ENCODE data around the gene GNS.

Gene GNS

GRCh38 chr12:64707362-64707761, 51.8 kb downstream of the GNS start:
- no peaks in the 10 kb centered on the region for H3K27me3 ChIP-seq (ENCODE audit: control insufficient read depth, insufficient read depth, low read length)
- H3K36me3 ChIP-seq (ENCODE audit: control insufficient read depth, insufficient read depth, low read length), result no peaks in the 10 kb centered on the region
- no peak overlapping the region for H3K4me3 ChIP-seq (ENCODE audit: low read length)
- H3K9ac ChIP-seq (ENCODE audit: low read length), result no peak overlapping the region
- H3K4me1 ChIP-seq (ENCODE audit: control insufficient read depth, insufficient read depth, low read length), result no peaks in the 10 kb centered on the region
- H3K9me3 ChIP-seq (ENCODE audit: control insufficient read depth, low read length), result no peaks in the 10 kb centered on the region

GRCh38 chr12:64706857-64707256, 52.3 kb downstream of the GNS start:
- no peaks in the 10 kb centered on the region for H3K27me3 ChIP-seq (ENCODE audit: control insufficient read depth, insufficient read depth, low read length)
- H3K4me3 ChIP-seq (ENCODE audit: low read length), result no peak overlapping the region
- H3K36me3 ChIP-seq (ENCODE audit: control insufficient read depth, insufficient read depth, low read length), result no peaks in the 10 kb centered on the region
- H3K9ac ChIP-seq (ENCODE audit: low read length), result no peak overlapping the region
- H3K9me3 ChIP-seq (ENCODE audit: control insufficient read depth, low read length), result no peaks in the 10 kb centered on the region
- no peaks in the 10 kb centered on the region for H3K4me1 ChIP-seq (ENCODE audit: control insufficient read depth, insufficient read depth, low read length)

- H3K36me3 ChIP-seq (ENCODE audit: control insufficient read depth, insufficient read depth, low read length), result no peaks in the 10 kb centered on the region
- H3K4me1 ChIP-seq (ENCODE audit: control insufficient read depth, insufficient read depth, low read length), result no peaks in the 10 kb centered on the region
- H3K9me3 ChIP-seq (ENCODE audit: control insufficient read depth, low read length), result no peaks in the 10 kb centered on the region
- no peak overlapping the region for H3K4me3 ChIP-seq (ENCODE audit: low read length)
- no peak overlapping the region for H3K9ac ChIP-seq (ENCODE audit: low read length)
- H3K27me3 ChIP-seq (ENCODE audit: control insufficient read depth, insufficient read depth, low read length), result no peaks in the 10 kb centered on the region
Observed at GRCh38 chr12:64706306-64706705, 52.9 kb downstream of the GNS start.

- Histone ChIP-seq H3K36me3 (ENCODE audit: control insufficient read depth, insufficient read depth, low read length) (no peaks in the 10 kb centered on the region), H3K9ac (ENCODE audit: low read length) (no peak overlapping the region), H3K4me1 (ENCODE audit: control insufficient read depth, insufficient read depth, low read length) (no peaks in the 10 kb centered on the region), H3K27me3 (ENCODE audit: control insufficient read depth, insufficient read depth, low read length) (no peaks in the 10 kb centered on the region), H3K9me3 (ENCODE audit: control insufficient read depth, low read length) (no peaks in the 10 kb centered on the region), H3K4me3 (ENCODE audit: low read length) (no peak overlapping the region)
Observed at GRCh38 chr12:64701283-64701682, 57.9 kb downstream of the GNS start.

GRCh38 chr12:64700532-64700931, 58.7 kb downstream of the GNS start:
- H3K4me1 ChIP-seq (ENCODE audit: control insufficient read depth, insufficient read depth, low read length), result no peaks in the 10 kb centered on the region
- no peaks in the 10 kb centered on the region for H3K36me3 ChIP-seq (ENCODE audit: control insufficient read depth, insufficient read depth, low read length)
- no peaks in the 10 kb centered on the region for H3K27me3 ChIP-seq (ENCODE audit: control insufficient read depth, insufficient read depth, low read length)
- no peaks in the 10 kb centered on the region for H3K9me3 ChIP-seq (ENCODE audit: control insufficient read depth, low read length)
- no peak overlapping the region for H3K9ac ChIP-seq (ENCODE audit: low read length)
- no peak overlapping the region for H3K4me3 ChIP-seq (ENCODE audit: low read length)

GRCh38 chr12:64699504-64700115, 59.6 kb downstream of the GNS start:
- Histone ChIP-seq H3K27me3 (ENCODE audit: control insufficient read depth, insufficient read depth, low read length) (no peaks in the 10 kb centered on the region), H3K36me3 (ENCODE audit: control insufficient read depth, insufficient read depth, low read length) (no peaks in the 10 kb centered on the region), H3K9ac (ENCODE audit: low read length) (no peak overlapping the region), H3K4me3 (ENCODE audit: low read length) (no peak overlapping the region), H3K4me1 (ENCODE audit: control insufficient read depth, insufficient read depth, low read length) (no peaks in the 10 kb centered on the region), H3K9me3 (ENCODE audit: control insufficient read depth, low read length) (no peaks in the 10 kb centered on the region)

- Histone ChIP-seq H3K4me3 (ENCODE audit: low read length) (no peak overlapping the region), H3K27me3 (ENCODE audit: control insufficient read depth, insufficient read depth, low read length) (no peaks in the 10 kb centered on the region), H3K9me3 (ENCODE audit: control insufficient read depth, low read length) (no peaks in the 10 kb centered on the region), H3K4me1 (ENCODE audit: control insufficient read depth, insufficient read depth, low read length) (peaks cover 5% of the 10 kb centered on the region), H3K9ac (ENCODE audit: low read length) (no peak overlapping the region), H3K36me3 (ENCODE audit: control insufficient read depth, insufficient read depth, low read length) (no peaks in the 10 kb centered on the region)
Observed at GRCh38 chr12:64696080-64696741, 63.0 kb downstream of the GNS start.

- no peaks in the 10 kb centered on the region for H3K9me3 ChIP-seq (ENCODE audit: control insufficient read depth, low read length)
- peaks cover 5% of the 10 kb centered on the region for H3K4me1 ChIP-seq (ENCODE audit: control insufficient read depth, insufficient read depth, low read length)
- H3K36me3 ChIP-seq (ENCODE audit: control insufficient read depth, insufficient read depth, low read length), result no peaks in the 10 kb centered on the region
- H3K27me3 ChIP-seq (ENCODE audit: control insufficient read depth, insufficient read depth, low read length), result no peaks in the 10 kb centered on the region
- H3K4me3 ChIP-seq (ENCODE audit: low read length), result no peak overlapping the region
- no peak overlapping the region for H3K9ac ChIP-seq (ENCODE audit: low read length)
Observed at GRCh38 chr12:64695550-64695949, 63.7 kb downstream of the GNS start.

GRCh38 chr12:64694130-64695040, 64.8 kb downstream of the GNS start:
- H3K4me3 ChIP-seq (ENCODE audit: low read length), result no peak overlapping the region
- no peak overlapping the region for H3K9ac ChIP-seq (ENCODE audit: low read length)
- peaks cover 5% of the 10 kb centered on the region for H3K4me1 ChIP-seq (ENCODE audit: control insufficient read depth, insufficient read depth, low read length)
- no peaks in the 10 kb centered on the region for H3K9me3 ChIP-seq (ENCODE audit: control insufficient read depth, low read length)
- H3K27me3 ChIP-seq (ENCODE audit: control insufficient read depth, insufficient read depth, low read length), result no peaks in the 10 kb centered on the region
- no peaks in the 10 kb centered on the region for H3K36me3 ChIP-seq (ENCODE audit: control insufficient read depth, insufficient read depth, low read length)

GRCh38 chr12:64691795-64692583, 67.2 kb downstream of the GNS start:
- Histone ChIP-seq H3K4me1 (ENCODE audit: control insufficient read depth, insufficient read depth, low read length) (peaks cover 12% of the 10 kb centered on the region), H3K9ac (ENCODE audit: low read length) (no peak overlapping the region), H3K27me3 (ENCODE audit: control insufficient read depth, insufficient read depth, low read length) (no peaks in the 10 kb centered on the region), H3K4me3 (ENCODE audit: low read length) (no peak overlapping the region), H3K9me3 (ENCODE audit: control insufficient read depth, low read length) (no peaks in the 10 kb centered on the region), H3K36me3 (ENCODE audit: control insufficient read depth, insufficient read depth, low read length) (no peaks in the 10 kb centered on the region)

- no peak overlapping the region for H3K4me3 ChIP-seq (ENCODE audit: low read length)
- H3K9ac ChIP-seq (ENCODE audit: low read length), result no peak overlapping the region
- H3K9me3 ChIP-seq (ENCODE audit: control insufficient read depth, low read length), result no peaks in the 10 kb centered on the region
- H3K36me3 ChIP-seq (ENCODE audit: control insufficient read depth, insufficient read depth, low read length), result no peaks in the 10 kb centered on the region
- peaks cover 12% of the 10 kb centered on the region for H3K4me1 ChIP-seq (ENCODE audit: control insufficient read depth, insufficient read depth, low read length)
- H3K27me3 ChIP-seq (ENCODE audit: control insufficient read depth, insufficient read depth, low read length), result no peaks in the 10 kb centered on the region
Observed at GRCh38 chr12:64691227-64691794, 67.9 kb downstream of the GNS start.
